Ishikawa (cell line): ENCODE measurements around the gene C6orf58.

Source experiments
- CEBPB ChIP-seq: IDR thresholded peaks from 2 replicates; pipeline ENCODE4 v1.6.1; 2012
- CREB1 ChIP-seq: IDR thresholded peaks from 2 replicates; pipeline ENCODE4 v1.6.1; 2012; ENCODE audit warnings: low read depth
- EGR1 ChIP-seq: IDR thresholded peaks from 2 replicates; pipeline ENCODE4 v1.6.1; 2012
- EP300 ChIP-seq: IDR thresholded peaks from 2 replicates; pipeline ENCODE4 v1.6.1; 2012; ENCODE audit warnings: borderline replicate concordance
- FOXM1 ChIP-seq: IDR thresholded peaks from 2 replicates; pipeline ENCODE4 v1.6.1; 2012; ENCODE audit warnings: low read depth, borderline replicate concordance
- NFIC ChIP-seq: IDR thresholded peaks from 2 replicates; pipeline ENCODE4 v1.6.1; 2012
- RAD21 ChIP-seq: IDR thresholded peaks from 2 replicates; pipeline ENCODE4 v1.6.1; 2012; ENCODE audit warnings: low read depth
- TAF1 ChIP-seq: IDR thresholded peaks from 2 replicates; pipeline ENCODE4 v1.6.1; 2012; ENCODE audit warnings: low read depth, mild to moderate bottlenecking
- TCF12 ChIP-seq: IDR thresholded peaks from 2 replicates; pipeline ENCODE4 v1.6.1; 2012; ENCODE audit warnings: low read depth
- TEAD4 ChIP-seq: IDR thresholded peaks from 2 replicates; pipeline ENCODE4 v1.6.1; 2012
- YY1 ChIP-seq: IDR thresholded peaks from 2 replicates; pipeline ENCODE4 v1.6.1; 2012; ENCODE audit warnings: low read depth
- ZBTB7A ChIP-seq: IDR thresholded peaks from 2 replicates; pipeline ENCODE4 v1.6.1; 2012; ENCODE audit warnings: low read depth
- TF ChIP-seq, protein P1 (sequence below): IDR thresholded peaks from 2 replicates; pipeline ENCODE4 v1.6.1; 2012
- TF ChIP-seq, protein P2 (sequence below): IDR thresholded peaks from 2 replicates; pipeline ENCODE4 v1.6.1; 2012; ENCODE audit warnings: low read depth, mild to moderate bottlenecking
- TF ChIP-seq, protein P3 (sequence below): IDR thresholded peaks from 2 replicates; pipeline ENCODE4 v1.6.1; 2012

C6orf58 gene

DNA sequence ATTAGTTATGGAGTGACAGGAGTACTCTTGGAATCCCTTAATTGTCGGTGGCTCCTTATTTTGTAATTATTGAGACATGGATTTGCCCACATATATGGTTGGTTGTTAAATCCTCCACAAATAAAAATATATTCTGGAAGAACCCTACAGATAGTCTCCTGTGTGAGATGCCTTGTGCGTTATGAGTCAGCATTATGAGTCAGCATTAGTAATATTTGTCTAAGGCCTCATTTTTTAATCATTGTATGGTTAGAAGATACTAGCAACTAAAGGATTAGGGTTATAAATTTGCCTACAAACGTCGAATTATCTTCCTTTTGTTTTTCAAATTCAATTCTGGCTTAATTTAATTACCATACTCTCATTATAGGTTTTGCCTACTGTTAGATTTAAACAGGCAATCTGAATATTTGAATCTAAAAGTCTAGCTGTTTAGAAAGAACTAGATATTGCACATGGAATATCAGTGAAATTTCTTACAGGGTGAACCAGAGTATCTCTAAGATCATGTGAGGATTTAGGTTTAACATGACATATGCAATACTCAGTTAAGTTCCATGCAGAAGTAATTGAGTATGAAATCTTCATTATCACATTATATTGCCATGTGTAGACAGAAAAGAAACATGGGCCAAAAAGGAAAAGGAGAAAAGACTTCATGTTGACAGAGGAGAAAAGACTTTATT lies 5.9 kb downstream of the C6orf58 start:
- TF ChIP-seq CEBPB = no peak

DNA sequence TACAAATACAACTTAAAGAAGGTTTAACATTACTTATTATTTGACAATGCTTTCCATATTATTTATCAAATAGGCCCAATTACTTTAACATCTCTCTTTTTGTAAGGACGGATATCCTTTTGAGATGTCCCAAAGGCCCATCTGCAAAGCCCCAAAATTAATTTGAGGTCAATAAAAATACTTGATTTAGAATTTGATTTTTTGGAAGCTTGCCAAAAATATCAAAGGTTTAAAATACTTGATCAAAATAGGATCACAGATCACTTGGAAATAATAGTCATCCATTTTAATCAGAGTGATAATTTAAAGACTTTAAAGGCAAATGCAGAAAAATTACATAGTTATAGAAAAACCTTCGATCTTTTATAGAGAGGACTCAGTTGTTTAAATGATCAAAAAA lies 8.1 kb downstream of the C6orf58 start:
- TF ChIP-seq TAF1 = no peak
- TF ChIP-seq, protein P1, sequence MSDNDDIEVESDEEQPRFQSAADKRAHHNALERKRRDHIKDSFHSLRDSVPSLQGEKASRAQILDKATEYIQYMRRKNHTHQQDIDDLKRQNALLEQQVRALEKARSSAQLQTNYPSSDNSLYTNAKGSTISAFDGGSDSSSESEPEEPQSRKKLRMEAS = no peak
- no peak for TF ChIP-seq RAD21
- TF ChIP-seq ZBTB7A = no peak
- TF ChIP-seq NFIC = no peak

DNA sequence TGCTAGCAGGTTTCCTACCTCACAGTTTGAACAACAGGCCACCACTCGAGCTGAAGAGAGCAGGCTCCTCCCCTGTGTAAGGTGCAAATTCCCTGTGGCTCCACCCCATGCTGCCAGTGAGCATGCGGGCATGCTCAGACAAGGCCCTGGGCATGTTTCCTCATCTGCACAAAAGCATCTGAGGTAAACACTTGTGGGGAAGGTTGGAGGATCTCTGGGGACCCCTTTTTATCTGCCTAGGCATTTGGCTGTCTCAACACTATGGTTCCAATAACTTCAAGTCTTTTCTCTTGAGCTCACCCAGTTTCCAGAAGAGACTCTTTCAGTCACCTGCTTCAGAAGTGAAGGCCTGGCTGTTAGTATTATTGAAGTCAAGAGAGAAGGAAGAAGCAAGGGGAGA lies 9.4 kb downstream of the C6orf58 start:
- TF ChIP-seq EP300 (no peak), EGR1 (no peak), YY1 (no peak), TCF12 (no peak), CEBPB (no peak), FOXM1 (no peak), CREB1 (no peak), TAF1 (no peak), TEAD4 (no peak), NFIC (no peak), ZBTB7A (no peak), RAD21 (no peak)
- TF ChIP-seq, protein P2, sequence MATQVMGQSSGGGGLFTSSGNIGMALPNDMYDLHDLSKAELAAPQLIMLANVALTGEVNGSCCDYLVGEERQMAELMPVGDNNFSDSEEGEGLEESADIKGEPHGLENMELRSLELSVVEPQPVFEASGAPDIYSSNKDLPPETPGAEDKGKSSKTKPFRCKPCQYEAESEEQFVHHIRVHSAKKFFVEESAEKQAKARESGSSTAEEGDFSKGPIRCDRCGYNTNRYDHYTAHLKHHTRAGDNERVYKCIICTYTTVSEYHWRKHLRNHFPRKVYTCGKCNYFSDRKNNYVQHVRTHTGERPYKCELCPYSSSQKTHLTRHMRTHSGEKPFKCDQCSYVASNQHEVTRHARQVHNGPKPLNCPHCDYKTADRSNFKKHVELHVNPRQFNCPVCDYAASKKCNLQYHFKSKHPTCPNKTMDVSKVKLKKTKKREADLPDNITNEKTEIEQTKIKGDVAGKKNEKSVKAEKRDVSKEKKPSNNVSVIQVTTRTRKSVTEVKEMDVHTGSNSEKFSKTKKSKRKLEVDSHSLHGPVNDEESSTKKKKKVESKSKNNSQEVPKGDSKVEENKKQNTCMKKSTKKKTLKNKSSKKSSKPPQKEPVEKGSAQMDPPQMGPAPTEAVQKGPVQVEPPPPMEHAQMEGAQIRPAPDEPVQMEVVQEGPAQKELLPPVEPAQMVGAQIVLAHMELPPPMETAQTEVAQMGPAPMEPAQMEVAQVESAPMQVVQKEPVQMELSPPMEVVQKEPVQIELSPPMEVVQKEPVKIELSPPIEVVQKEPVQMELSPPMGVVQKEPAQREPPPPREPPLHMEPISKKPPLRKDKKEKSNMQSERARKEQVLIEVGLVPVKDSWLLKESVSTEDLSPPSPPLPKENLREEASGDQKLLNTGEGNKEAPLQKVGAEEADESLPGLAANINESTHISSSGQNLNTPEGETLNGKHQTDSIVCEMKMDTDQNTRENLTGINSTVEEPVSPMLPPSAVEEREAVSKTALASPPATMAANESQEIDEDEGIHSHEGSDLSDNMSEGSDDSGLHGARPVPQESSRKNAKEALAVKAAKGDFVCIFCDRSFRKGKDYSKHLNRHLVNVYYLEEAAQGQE = no peak

DNA sequence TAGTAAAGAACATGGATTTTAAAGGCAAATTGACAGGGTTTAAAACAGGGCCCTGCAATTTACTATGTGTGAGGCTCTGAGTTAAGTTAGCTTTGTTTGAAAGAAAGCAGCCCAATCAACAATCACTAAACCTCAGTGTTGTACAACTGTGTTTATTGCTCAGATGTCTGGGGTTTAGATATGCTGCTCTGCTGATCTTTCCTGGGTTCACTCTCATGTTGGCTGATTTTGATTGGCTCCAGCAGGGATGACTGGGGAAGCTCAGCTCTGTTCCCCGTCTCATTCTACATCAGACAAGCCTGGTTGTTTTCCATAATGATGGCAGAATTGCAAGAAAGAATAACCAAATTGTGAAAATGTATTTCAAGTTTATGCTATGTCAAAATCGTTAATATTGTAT lies 10.9 kb downstream of the C6orf58 start:
- TF ChIP-seq EP300 (no peak), YY1 (no peak), FOXM1 (no peak), TAF1 (no peak), NFIC (no peak), RAD21 (no peak), ZBTB7A (no peak), TCF12 (no peak), TEAD4 (no peak), CEBPB (no peak), CREB1 (no peak), EGR1 (no peak)
- TF ChIP-seq, protein P1 = no peak
- TF ChIP-seq, protein P3, sequence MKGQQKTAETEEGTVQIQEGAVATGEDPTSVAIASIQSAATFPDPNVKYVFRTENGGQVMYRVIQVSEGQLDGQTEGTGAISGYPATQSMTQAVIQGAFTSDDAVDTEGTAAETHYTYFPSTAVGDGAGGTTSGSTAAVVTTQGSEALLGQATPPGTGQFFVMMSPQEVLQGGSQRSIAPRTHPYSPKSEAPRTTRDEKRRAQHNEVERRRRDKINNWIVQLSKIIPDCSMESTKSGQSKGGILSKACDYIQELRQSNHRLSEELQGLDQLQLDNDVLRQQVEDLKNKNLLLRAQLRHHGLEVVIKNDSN = no peak
- TF ChIP-seq, protein P2 = no peak

DNA sequence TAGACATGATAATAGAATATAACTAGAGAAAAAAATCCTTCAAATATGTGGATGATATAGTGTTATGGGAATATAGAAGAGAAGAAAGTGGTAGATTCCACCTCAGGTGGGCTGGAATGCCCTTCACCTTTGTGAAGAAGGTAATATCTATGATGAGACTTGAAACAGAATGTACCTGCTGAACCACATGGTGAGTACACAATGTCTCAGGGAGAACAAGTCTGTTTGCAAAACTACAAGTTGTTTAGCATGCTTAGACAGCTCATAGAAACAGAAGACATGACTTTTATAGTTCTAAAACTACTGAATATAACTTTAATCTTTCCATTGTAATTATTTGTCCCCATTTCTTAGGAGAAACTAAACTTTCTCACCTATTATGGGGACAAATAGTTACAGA lies 12.2 kb downstream of the C6orf58 start:
- TF ChIP-seq, protein P3 = no peak
- TF ChIP-seq RAD21 = no peak
- no peak for TF ChIP-seq TCF12
- TF ChIP-seq, protein P2 = no peak
- TF ChIP-seq ZBTB7A = no peak
- TF ChIP-seq EP300 = no peak
- TF ChIP-seq NFIC = no peak
- TF ChIP-seq EGR1 = no peak
- TF ChIP-seq FOXM1 = no peak
- no peak for TF ChIP-seq YY1
- TF ChIP-seq CREB1 = no peak
- no peak for TF ChIP-seq CEBPB
